Measurements from ENCODE around the gene SLC2A4RG. TPM values are rescaled to one million over a fixed set of nuclear protein-coding genes. Genes with fewer than 3 reads are reported as not detected.

SLC2A4RG gene
- total RNA-seq, 1 donor from 2014 or later = 12.0 TPM

DNA sequence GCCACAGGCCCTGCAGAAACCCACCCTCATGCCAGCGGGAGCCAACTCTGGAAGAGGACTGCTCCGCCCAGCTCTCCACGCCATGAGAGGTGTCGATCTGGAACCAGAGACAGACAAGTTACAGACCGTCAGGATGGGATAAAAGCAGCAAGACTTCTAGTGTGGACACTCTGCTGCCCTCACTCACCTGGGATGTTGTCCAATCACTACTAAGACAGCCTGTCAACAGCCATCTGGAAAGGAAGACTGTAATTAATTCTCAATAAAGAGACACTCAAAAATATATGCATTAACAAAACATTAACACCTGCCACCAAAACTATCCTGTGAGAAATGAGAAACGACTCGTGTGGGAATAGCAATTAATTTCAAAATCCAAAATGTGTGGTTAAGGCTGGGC lies 28.3 kb downstream of the SLC2A4RG start:
- Histone ChIP-seq H3K36me3 (no peaks in the 10 kb centered on the region), H3K27ac (no peak overlapping the region), H2AFZ (replicated peaks) (no peak overlapping the region), H3K27me3 (no peaks in the 10 kb centered on the region), H4K20me1 (ENCODE audit: low read depth) (no peaks in the 10 kb centered on the region), H3K4me2 (no peak overlapping the region), H3K9ac (no peak overlapping the region), H3K9me3 (ENCODE audit: low read depth) (no peaks in the 10 kb centered on the region), H3K4me1 (no peaks in the 10 kb centered on the region), H3K79me2 (ENCODE audit: low read depth) (no peaks in the 10 kb centered on the region), H3F3A (ENCODE audit: low read depth) (no peaks in the 10 kb centered on the region), H3K4me3 (no peak overlapping the region)
- no peaks in the 10 kb centered on the region for H3K27me3 Mint-ChIP-seq (ENCODE audit: insufficient read depth, low read depth)
- TF ChIP-seq, protein P1, sequence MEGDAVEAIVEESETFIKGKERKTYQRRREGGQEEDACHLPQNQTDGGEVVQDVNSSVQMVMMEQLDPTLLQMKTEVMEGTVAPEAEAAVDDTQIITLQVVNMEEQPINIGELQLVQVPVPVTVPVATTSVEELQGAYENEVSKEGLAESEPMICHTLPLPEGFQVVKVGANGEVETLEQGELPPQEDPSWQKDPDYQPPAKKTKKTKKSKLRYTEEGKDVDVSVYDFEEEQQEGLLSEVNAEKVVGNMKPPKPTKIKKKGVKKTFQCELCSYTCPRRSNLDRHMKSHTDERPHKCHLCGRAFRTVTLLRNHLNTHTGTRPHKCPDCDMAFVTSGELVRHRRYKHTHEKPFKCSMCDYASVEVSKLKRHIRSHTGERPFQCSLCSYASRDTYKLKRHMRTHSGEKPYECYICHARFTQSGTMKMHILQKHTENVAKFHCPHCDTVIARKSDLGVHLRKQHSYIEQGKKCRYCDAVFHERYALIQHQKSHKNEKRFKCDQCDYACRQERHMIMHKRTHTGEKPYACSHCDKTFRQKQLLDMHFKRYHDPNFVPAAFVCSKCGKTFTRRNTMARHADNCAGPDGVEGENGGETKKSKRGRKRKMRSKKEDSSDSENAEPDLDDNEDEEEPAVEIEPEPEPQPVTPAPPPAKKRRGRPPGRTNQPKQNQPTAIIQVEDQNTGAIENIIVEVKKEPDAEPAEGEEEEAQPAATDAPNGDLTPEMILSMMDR (IDR thresholded peaks at IDR 0.05) = no peak
- no peak for TF ChIP-seq EZH2phosphoT487 (IDR thresholded peaks at IDR 0.05)
- no peak for TF ChIP-seq EZH2 (IDR thresholded peaks at IDR 0.05)
- H3K9me3 Mint-ChIP-seq = no peaks in the 10 kb centered on the region
- H3K4me1 Mint-ChIP-seq = no peaks in the 10 kb centered on the region
- DNase-seq (ENCODE audit: low spot score) = no peak
- H3K36me3 Mint-ChIP-seq = peaks cover 4% of the 10 kb centered on the region
- no peak overlapping the region for H3K27ac Mint-ChIP-seq
- no peak overlapping the region for H3K4me3 Mint-ChIP-seq

DNA sequence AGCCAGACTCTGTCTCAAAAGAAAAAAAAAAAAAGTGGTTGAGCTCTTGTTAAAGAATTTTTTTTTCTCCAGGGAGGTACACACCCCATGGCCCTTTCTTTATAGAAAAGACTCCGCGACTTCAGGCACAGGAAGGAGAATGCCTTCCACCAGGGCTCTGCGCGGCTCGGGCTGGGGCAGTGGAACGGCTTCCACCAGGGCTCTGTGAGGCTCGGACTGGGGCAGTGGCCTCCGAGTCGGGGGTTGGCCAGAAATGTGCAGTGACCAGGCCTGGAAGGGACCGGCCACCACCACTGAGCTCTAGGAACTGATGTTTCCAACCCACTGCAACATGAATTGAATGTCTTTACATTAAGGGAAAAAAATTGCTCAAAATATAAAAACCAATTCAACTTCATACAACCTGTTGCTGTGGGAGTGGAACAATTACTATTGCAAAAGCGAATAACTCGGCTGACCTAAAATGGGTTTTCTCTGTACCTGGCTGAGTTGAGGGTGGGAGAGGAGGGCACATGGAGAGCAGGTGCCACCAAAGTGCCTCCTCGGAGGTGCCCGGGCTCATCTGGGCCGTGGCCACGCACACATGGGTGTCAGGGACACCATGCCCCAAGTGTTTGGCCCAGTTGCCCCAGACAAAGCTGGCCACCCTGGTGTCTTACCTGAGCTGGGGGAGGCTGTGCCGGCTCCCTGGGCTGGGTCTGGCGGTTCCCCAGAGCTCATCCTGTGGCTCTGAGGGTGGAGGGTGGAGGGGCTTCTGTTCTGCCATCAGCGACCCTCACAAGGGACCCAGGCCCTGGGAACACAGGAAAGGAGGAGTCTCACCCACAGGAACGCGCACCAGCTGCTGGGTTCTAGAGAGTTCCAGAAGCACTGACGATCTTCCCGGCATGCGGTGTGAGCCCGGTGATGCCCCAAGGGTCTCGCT lies 29.3 kb downstream of the SLC2A4RG start:
- Mint-ChIP-seq H3K27me3 (ENCODE audit: insufficient read depth, low read depth) (no peaks in the 10 kb centered on the region), H3K4me1 (no peaks in the 10 kb centered on the region), H3K4me3 (no peak overlapping the region), H3K27ac (peak overlapping the region; percentile 66), H3K36me3 (peaks cover 2% of the 10 kb centered on the region), H3K9me3 (no peaks in the 10 kb centered on the region)
- DNase-seq (ENCODE audit: low spot score) = no peak
- Histone ChIP-seq H2AFZ (replicated peaks) (no peak overlapping the region), H3K36me3 (no peaks in the 10 kb centered on the region), H3K27ac (no peak overlapping the region), H3K4me1 (no peaks in the 10 kb centered on the region), H3K27me3 (no peaks in the 10 kb centered on the region), H3K4me2 (no peak overlapping the region), H3K4me3 (no peak overlapping the region), H4K20me1 (ENCODE audit: low read depth) (no peaks in the 10 kb centered on the region), H3K9me3 (ENCODE audit: low read depth) (no peaks in the 10 kb centered on the region), H3K79me2 (ENCODE audit: low read depth) (no peaks in the 10 kb centered on the region), H3F3A (ENCODE audit: low read depth) (no peaks in the 10 kb centered on the region), H3K9ac (no peak overlapping the region)
- TF ChIP-seq EZH2 (IDR thresholded peaks at IDR 0.05) = no peak
- TF ChIP-seq, protein P1 (IDR thresholded peaks at IDR 0.05) = no peak
- no peak for TF ChIP-seq EZH2phosphoT487 (IDR thresholded peaks at IDR 0.05)

DNA sequence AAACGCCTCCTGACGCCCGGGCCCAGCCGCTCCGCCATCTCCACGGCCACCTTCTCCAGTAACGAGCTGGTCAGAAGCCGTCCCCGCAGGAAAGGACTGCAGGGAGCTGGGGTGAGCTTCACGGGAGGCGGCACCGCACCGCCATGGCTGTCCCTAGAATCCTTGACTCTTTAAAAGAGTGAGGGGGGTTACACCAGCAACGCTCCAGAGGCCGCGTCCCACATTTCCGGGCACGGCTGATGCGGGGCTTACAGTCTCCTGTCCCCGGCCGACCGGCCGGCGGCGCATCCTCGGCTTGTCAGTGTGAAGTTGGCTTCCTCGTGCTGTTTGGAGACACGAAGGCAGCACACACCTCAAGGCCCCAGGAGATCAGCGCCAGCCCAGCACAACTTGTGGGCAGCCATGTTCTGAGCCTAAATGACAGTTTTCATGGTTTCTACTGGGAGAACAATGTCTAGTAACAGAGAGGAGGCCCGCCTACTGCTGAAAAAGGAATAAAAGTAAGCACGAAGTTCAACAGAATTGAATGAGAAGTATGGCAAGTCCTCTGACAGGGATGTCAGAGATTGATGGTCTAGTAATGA lies 30.4 kb downstream of the SLC2A4RG start:
- H3K4me1 Mint-ChIP-seq = peaks cover 2% of the 10 kb centered on the region
- no peaks in the 10 kb centered on the region for H3K36me3 ChIP-seq
- peaks cover 2% of the 10 kb centered on the region for H3K36me3 Mint-ChIP-seq
- no peak overlapping the region for H2AFZ ChIP-seq (replicated peaks)
- no peaks in the 10 kb centered on the region for H3K27me3 Mint-ChIP-seq (ENCODE audit: insufficient read depth, low read depth)
- no peaks in the 10 kb centered on the region for H3K27me3 ChIP-seq
- H3K4me1 ChIP-seq = no peaks in the 10 kb centered on the region
- H3K9me3 Mint-ChIP-seq = no peaks in the 10 kb centered on the region
- H3K4me3 Mint-ChIP-seq = no peak overlapping the region
- H4K20me1 ChIP-seq (ENCODE audit: low read depth) = no peaks in the 10 kb centered on the region
- no peaks in the 10 kb centered on the region for H3K9me3 ChIP-seq (ENCODE audit: low read depth)
- no peak overlapping the region for H3K4me3 ChIP-seq
- DNase-seq (ENCODE audit: low spot score) = no peak
- no peak overlapping the region for H3K9ac ChIP-seq
- no peak overlapping the region for H3K4me2 ChIP-seq
- H3K79me2 ChIP-seq (ENCODE audit: low read depth) = no peaks in the 10 kb centered on the region
- H3K27ac ChIP-seq = no peak overlapping the region
- TF ChIP-seq EZH2phosphoT487 (IDR thresholded peaks at IDR 0.05) (no peak), EZH2 (IDR thresholded peaks at IDR 0.05) (no peak)
- TF ChIP-seq, protein P1 (IDR thresholded peaks at IDR 0.05) = no peak
- H3K27ac Mint-ChIP-seq = no peak overlapping the region
- H3F3A ChIP-seq (ENCODE audit: low read depth) = peaks cover 2% of the 10 kb centered on the region
